Liver (tissue), 3 donors: ENCODE results near the gene HOXB8.

ENCODE experiments used
- EGR1 ChIP-seq, 2 donors: IDR thresholded peaks; 2 replicates each; pipeline ENCODE4 v1.6.1; 2016 to 2018; ENCODE audit warnings: antibody characterized with exemption in 2 of 2, low read depth in 2 of 2
- TAF1 ChIP-seq: conservative IDR thresholded peaks from 2 replicates; pipeline ENCODE4 v1.6.1; 2016; ENCODE audit warnings: antibody characterized with exemption, mild to moderate bottlenecking
- TF ChIP-seq, protein P1 (sequence below): fragments of 150-350 bp; IDR thresholded peaks from 2 replicates; pipeline ENCODE4 v1.5.1; 2017; ENCODE audit warnings: improper control_type of control experiment, low read depth, low read length; ENCODE audit not compliant: missing input control
- donor health status: healthy.
- donor health status: healthy.

GRCh38 chr17:48592057-48592514 lies 23.0 kb downstream of the HOXB8 start:
- TF ChIP-seq, protein P1, sequence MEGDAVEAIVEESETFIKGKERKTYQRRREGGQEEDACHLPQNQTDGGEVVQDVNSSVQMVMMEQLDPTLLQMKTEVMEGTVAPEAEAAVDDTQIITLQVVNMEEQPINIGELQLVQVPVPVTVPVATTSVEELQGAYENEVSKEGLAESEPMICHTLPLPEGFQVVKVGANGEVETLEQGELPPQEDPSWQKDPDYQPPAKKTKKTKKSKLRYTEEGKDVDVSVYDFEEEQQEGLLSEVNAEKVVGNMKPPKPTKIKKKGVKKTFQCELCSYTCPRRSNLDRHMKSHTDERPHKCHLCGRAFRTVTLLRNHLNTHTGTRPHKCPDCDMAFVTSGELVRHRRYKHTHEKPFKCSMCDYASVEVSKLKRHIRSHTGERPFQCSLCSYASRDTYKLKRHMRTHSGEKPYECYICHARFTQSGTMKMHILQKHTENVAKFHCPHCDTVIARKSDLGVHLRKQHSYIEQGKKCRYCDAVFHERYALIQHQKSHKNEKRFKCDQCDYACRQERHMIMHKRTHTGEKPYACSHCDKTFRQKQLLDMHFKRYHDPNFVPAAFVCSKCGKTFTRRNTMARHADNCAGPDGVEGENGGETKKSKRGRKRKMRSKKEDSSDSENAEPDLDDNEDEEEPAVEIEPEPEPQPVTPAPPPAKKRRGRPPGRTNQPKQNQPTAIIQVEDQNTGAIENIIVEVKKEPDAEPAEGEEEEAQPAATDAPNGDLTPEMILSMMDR = no peak
- TF ChIP-seq EGR1 (IDR thresholded peaks at IDR 0.05; ENCODE audit: low read depth in 2 of 2) = peak in 1 of 2 donors; percentile 31
- TF ChIP-seq TAF1 = no peak
